ENCODE data around the gene OR5J2.
"Not testable (repeated sequence)": the region's sequence is repeated elsewhere in the genome, so short reads cannot be mapped to it uniquely, and the experiment has no call there.

Gene OR5J2
- 0 reads per million in 2 donors for total RNA-seq

GRCh38 chr11:56176318-56176717, at the start of gene OR5J2:
Gene OR5J2 (plus strand): TSS chr11:56176618. CDS start chr11:56176618, 0 bp downstream.
- DNase-seq, result no peak

- no peak for DNase-seq
Measured at GRCh38 chr11:56140151-56140661, 36.2 kb upstream of the OR5J2 start, which contains the start of gene OR8J3. Gene OR8J3 (minus strand): TSS chr11:56140201. CDS start chr11:56137718, 2,483 bp downstream.

- DNase-seq, result peak; percentile 2
Measured at GRCh38 chr11:56143681-56144080, 32.7 kb upstream of the OR5J2 start.

DNA sequence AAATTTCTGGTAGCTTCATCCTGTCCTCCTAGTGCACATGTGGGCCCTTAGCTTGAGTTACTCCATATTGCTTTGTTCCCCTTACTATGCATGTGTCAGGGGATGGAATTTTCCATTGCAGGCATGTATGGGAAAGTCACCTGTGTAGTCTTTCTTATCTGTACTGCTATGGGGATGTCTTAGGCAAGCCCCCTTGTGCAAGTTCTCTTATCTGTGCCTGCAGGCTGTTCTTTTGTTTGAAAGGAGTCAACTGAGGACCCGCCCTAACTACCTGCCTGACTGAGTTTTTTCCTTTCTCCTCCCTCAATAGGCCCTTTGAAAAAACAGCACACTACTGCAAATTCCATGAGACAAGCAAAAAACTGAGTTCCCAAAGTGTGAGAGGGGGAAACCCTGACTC, 25.0 kb upstream of the OR5J2 start:
- DNase-seq, result no peak

- peak; percentile 0 for DNase-seq
Measured at GRCh38 chr11:56152333-56152732, 24.1 kb upstream of the OR5J2 start.

DNA sequence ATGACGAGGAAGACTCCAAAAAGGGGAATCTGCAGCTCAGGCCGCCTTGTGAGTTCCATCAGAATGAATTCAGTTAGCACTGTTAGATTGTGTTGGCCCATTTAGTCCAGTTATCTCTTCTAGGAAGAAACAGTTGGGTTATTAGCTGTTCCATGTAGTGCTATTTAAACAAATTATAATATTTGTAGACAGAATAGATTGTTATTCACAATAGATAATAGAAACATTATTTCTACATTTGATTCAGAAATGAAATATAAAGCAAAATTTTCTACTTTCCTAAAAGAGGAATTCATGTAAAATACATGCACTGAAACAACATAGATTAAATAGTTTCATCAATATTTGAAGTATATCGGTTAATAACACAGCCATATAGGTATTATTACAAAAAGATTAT, 16.2 kb upstream of the OR5J2 start, which contains the start of gene OR8K5:
Gene OR8K5 (minus strand): TSS at position 101 of the 400 bp plus-strand sequence. CDS start 0 bp downstream, at position 101.
- no peak for DNase-seq

DNA sequence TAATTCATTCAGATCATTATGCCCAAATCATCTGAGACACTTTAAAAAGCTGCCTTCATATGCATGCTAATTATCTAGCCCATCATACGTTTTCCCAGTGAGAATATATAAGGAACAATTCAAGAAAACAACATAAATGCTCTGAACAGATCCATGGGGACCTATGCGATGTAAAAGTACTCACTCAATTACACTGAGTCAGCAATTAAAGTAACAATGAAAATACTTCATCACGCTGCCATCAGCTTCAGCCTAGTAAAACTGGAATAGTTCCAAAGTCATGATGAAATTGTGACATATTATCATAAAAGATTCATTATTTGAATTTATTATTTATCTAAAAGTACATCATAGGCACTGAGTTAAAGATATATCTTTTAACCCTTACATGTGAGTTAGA, 12.6 kb upstream of the OR5J2 start:
- no peak for DNase-seq

DNA sequence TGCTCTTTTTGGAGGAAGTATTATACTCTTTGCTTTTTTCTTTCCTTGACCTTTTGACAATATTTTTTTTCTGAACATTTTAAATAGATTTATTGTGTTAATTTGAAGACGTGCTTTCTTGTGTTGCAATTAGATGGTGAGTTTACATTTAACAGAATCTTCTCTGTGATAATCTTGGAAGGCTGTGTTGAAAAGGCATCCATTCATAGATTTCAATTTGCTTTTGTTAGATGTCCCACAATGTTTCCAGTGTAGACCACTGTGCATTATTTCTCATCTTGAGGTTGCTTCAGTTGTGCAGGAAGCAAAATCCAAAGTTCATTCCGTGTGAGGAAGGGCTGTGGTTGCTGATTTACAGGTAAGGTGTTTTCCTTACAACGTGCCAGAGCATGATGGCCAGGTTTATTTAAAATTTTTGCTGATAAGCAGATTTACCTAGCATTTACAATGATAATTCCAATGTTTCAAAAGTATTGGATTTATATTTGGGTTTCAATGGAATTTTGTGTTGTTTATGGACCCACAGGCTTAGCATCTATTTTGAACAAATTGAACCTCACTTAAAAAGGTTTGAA, 4.1 kb upstream of the OR5J2 start:
- DNase-seq, result no peak

DNA sequence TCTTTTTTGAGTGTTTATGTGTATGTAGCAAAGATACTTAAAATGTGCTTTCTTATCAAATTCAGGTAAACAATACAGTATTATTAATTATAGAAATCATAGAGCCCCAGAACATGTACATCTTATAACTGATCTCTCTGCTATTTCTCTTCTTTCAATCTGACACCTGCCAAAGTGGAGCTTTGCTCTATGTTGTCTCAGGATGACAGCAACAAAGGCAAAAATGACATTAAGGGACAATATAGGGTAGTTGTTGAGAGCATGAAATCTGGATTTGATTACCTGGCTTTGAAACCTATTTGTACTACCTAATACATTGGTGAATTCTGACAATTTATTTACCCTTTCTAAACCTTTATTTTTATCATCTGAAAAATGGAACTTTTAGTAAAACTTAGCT, 7.0 kb downstream of the OR5J2 start:
- no peak for DNase-seq

DNA sequence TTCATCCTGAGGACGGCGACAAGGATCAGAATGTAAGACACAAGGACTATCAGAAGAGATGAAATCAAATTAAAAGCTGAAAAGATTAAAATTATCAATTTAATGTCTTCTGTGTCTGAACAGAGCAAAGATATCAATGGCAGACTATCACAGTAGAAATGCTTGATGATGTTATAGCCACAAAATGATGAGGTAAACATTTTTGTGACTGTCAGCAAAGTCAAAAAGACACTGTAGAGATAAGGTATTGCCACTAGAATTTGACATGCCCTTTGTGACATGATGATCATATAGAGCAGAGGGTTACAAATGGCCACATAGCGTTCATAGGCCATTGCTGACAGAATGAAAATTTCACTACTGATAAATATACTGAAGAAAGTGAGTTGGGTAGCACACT, 12.2 kb downstream of the OR5J2 start:
- no peak for DNase-seq

DNA sequence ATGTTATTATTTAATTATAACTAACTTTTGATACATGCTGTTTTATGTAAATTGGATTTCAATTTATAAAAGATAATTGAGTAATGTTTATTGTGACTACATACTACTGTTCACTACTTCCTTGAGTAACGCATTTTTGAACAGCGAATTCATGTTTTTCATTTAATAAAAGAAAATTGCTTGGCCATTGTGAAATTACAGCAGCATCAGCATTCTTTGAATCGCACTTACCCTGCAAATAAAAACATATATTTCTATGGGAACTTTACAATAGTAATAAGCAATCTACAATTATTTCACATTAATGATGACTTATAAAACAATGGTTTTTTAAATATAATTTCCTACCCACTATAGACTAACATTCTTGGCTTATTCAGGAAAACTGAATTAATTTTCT, 20.3 kb downstream of the OR5J2 start:
- DNase-seq, result no peak

- DNase-seq, result no peak
Measured at GRCh38 chr11:56197367-56197766, 20.9 kb downstream of the OR5J2 start.

DNA sequence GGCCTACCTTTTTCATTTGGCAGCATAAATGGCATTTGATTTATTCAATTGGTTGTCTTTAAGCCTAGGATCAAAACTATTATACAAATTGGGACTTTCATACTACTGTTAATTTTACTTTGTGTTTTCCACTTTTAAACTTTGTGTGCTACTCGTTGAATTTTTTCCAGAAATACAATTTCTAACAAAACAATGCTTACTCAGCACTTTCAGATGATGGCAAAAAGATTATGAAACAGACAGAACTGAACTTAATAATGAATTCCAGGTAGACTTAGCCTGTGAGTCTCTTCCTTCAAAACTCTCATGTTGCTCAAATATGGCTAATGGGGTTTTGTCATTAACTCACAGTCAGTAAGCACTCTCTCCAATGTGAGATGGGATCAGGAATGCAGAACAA, 31.4 kb downstream of the OR5J2 start:
- DNase-seq, result no peak

GRCh38 chr11:56214537-56214936, 38.1 kb downstream of the OR5J2 start:
- DNase-seq, result no peak

GRCh38 chr11:56219735-56220134, 43.3 kb downstream of the OR5J2 start:
- DNase-seq, result not testable (repeated sequence)
